Lower leg skin (tissue), 4 donors: Measurements from ENCODE around the gene PRR5. TPM values are rescaled to one million over a fixed set of nuclear protein-coding genes. Genes with fewer than 3 reads are reported as not detected.
"Not testable (repeated sequence)": the region's sequence is repeated elsewhere in the genome, so short reads cannot be mapped to it uniquely, and the experiment has no call there.

Experiments
- DNase-seq, 2 donors: peaks; one replicate each; pipeline ENCODE4 v3.0.0-alpha.2; 2019; ENCODE audit warnings: low spot score in 2 of 2
- H3K4me3 ChIP-seq: fragments of 200-600 bp; sonication (generic); 2 replicates; pipeline ENCODE4 v1.5.1; 2017; ENCODE audit warnings: mild to moderate bottlenecking, low read depth; ENCODE audit not compliant: poor library complexity, severe bottlenecking
- POLR2A ChIP-seq, 2 donors: fragments of 450-650 bp; IDR thresholded peaks; one replicate each; pipeline ENCODE4 v1.6.1; 2016 to 2017; ENCODE audit warnings: antibody characterized with exemption in 2 of 2, mild to moderate bottlenecking in 1 of 2, moderate library complexity in 1 of 2
- WGBS, 2 donors: methylation state at CpG; one replicate each; pipeline ENCODE4 v1.1.5; 2018; 5-methylcytosine and 5-hydroxymethylcytosine counted together
- intact Hi-C: fragments of 100-400 bp; cut with DNase I; formaldehyde crosslinking; loops from one replicate; pipeline ENCODE4 v1.15.0; 2023; ENCODE audit warnings: low total_unique reads
- total RNA-seq, 4 donors: library from RNA; depleted of rRNA; stranded (reverse); fragments of >200 nt; gene quantifications; one replicate each; pipeline ENCODE4 v1.1.0, GENCODE V29; 2016
- TF ChIP-seq, protein P1 (sequence below), 3 donors: fragments of 450-650 bp; IDR thresholded peaks; one replicate each; pipeline ENCODE4 v1.5.1; 2016; ENCODE audit warnings: antibody characterized with exemption in 3 of 3, mild to moderate bottlenecking in 3 of 3, moderate library complexity in 2 of 3

PRR5 gene
- total RNA-seq, 4 donors from 2014 or later = 18.7 to 28.4 (median 19.6) TPM

DNA sequence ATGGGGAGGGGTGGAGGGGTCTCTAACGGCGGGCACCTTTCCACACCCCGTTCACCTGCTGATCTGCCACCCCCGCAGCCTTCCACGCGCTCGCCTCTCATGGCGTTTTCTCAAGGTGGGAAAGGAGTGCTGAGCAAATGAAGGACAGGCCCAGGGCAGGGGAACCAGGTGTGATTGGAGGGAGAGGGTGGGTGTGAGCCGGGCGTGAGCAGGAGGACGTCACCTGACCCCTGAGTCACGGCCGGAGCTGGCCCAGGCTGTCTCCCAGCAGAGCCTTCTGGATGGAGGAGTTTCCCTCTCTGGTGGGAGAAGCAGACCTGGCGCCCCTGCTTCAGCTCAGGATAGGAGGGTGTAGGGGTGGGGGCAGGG is 36.3 kb downstream of the PRR5 start:
- no peak overlapping the region for H3K4me3 ChIP-seq
- WGBS, 2 donors = 12 to 31% methylated on average over 12 to 14 of the region's 14 CpGs
- no peak for DNase-seq
- no peak for TF ChIP-seq POLR2A (IDR thresholded peaks at IDR 0.05)
- intact Hi-C loops = loop anchor here (5.0 kb wide), 1 partner anchor 41 kb away; no protein-coding TSS in a partner anchor

GRCh38 chr22:44739024-44739423 is 37.0 kb downstream of the PRR5 start:
- no peak for DNase-seq
- intact Hi-C loops = loop anchor here (5.0 kb wide), 1 partner anchor 42 kb away; no protein-coding TSS in a partner anchor
- TF ChIP-seq POLR2A (IDR thresholded peaks at IDR 0.05) = no peak
- TF ChIP-seq, protein P1, sequence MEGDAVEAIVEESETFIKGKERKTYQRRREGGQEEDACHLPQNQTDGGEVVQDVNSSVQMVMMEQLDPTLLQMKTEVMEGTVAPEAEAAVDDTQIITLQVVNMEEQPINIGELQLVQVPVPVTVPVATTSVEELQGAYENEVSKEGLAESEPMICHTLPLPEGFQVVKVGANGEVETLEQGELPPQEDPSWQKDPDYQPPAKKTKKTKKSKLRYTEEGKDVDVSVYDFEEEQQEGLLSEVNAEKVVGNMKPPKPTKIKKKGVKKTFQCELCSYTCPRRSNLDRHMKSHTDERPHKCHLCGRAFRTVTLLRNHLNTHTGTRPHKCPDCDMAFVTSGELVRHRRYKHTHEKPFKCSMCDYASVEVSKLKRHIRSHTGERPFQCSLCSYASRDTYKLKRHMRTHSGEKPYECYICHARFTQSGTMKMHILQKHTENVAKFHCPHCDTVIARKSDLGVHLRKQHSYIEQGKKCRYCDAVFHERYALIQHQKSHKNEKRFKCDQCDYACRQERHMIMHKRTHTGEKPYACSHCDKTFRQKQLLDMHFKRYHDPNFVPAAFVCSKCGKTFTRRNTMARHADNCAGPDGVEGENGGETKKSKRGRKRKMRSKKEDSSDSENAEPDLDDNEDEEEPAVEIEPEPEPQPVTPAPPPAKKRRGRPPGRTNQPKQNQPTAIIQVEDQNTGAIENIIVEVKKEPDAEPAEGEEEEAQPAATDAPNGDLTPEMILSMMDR (IDR thresholded peaks at IDR 0.05) = no peak
- WGBS, 2 donors = 62 to 100% methylated on average over 2 to 4 of the region's 5 CpGs
- H3K4me3 ChIP-seq = no peak overlapping the region

DNA sequence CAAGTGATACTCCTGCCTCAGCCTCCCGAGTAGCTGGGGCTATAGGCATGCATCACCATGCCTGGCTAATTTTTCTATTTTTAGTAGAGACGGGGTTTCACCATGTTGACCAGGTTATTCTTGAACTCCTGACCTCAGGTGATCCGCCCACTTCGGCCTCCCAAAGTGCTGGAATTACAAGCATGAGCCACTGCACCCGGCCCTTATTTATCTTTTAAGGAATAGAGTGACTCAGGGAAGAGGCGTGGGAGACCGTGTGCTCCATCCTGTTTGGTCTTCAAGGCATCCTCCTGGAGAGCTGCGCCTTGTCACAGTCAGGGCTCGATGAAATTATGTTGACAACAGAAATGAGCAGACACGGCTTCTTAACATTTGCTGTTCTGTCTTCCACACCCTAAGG is 37.7 kb downstream of the PRR5 start:
- intact Hi-C loops = loop anchor here (5.0 kb wide), 1 partner anchor 42 kb away; no protein-coding TSS in a partner anchor
- WGBS, 2 donors = 69 to 70% methylated on average over 9 to 10 of the region's 10 CpGs
- DNase-seq, H3K4me3 ChIP-seq: not testable (repeated sequence)

DNA sequence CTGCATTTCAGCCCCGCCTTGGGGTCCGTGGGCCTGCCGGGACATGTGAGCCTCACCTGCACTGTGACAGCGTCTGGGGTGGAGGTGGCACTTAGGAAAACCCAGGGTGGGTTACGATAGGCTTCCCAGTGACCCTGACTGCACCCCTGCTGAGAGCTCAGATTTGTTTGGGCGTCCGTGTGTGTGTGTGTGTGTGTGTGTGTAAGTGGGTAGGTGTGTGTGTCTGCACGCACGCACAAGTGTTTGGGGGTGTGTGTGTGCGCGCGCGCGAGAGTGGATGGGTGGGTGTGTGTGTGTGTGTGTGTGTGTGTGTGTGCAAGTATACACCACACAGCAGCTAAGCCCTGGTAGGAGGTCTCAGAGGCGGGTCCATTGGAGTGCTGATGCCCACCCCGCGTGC is 38.3 kb downstream of the PRR5 start:
- no peak for DNase-seq
- H3K4me3 ChIP-seq = no peak overlapping the region
- 77 to 84% methylated on average over 17 of the region's 17 CpGs for WGBS, 2 donors
- intact Hi-C loops = no loop called here
- TF ChIP-seq, protein P1 (IDR thresholded peaks at IDR 0.05) = no peak
- no peak for TF ChIP-seq POLR2A (IDR thresholded peaks at IDR 0.05)

DNA sequence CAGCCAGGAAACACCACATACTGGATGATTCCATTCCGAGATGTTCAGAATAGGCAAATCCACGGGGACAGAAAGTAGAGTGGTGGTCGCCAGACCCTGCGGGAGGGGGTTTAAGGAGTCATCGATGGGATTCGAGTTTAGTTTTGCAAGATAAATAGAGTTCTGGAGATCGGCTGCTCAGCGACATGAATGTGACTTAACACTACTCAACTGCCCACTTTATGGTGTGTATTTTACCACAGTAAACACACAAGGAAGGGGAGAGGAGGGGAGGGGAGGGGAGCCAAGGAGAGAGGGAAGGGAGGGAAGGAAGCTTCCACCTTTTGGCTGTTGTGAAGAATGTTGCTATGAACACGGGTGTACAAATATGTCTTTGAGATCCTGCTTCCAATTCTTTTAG is 39.9 kb downstream of the PRR5 start:
- TF ChIP-seq, protein P1 (IDR thresholded peaks at IDR 0.05) = no peak
- no peak for TF ChIP-seq POLR2A (IDR thresholded peaks at IDR 0.05)
- no peak for DNase-seq
- intact Hi-C loops = no loop called here
- 81 to 82% methylated on average over 9 of the region's 9 CpGs for WGBS, 2 donors
- H3K4me3 ChIP-seq = no peak overlapping the region

GRCh38 chr22:44743247-44743646 is 41.2 kb downstream of the PRR5 start:
- 82% methylated on average over 11 of the region's 11 CpGs for WGBS, 2 donors
- no peak for DNase-seq
- H3K4me3 ChIP-seq = no peak overlapping the region
- TF ChIP-seq, protein P1 (IDR thresholded peaks at IDR 0.05) = no peak
- no peak for TF ChIP-seq POLR2A (IDR thresholded peaks at IDR 0.05)
- intact Hi-C loops = no loop called here

GRCh38 chr22:44743804-44744211 is 41.8 kb downstream of the PRR5 start:
- no peak for DNase-seq
- TF ChIP-seq POLR2A (IDR thresholded peaks at IDR 0.05) = no peak
- TF ChIP-seq, protein P1 (IDR thresholded peaks at IDR 0.05) = no peak
- intact Hi-C loops = no loop called here
- no peak overlapping the region for H3K4me3 ChIP-seq
- WGBS, 2 donors = 38 to 43% methylated on average over 7 of the region's 7 CpGs
